ENCODE results near the gene LCORL.

DNA sequence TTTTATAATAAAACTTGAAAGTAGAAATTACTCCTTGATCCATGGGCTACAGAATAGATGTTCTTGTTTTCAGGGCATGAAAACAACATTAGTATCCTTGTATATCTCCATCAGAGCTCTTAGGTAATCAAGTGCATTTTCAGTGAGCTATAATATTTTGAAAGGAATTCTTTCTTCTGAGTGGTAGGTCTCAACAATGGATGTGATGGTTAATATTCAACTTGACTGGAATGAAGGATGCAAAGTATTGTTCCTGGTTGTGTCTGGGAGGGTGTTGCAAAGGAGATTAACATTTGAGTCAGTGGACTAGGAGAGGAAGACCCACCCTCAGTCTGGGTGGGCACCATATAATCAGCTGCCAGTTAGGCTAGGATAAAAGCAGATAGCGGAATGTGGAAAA, 100.1 kb downstream of the LCORL start:
- TF ChIP-seq, protein P1, sequence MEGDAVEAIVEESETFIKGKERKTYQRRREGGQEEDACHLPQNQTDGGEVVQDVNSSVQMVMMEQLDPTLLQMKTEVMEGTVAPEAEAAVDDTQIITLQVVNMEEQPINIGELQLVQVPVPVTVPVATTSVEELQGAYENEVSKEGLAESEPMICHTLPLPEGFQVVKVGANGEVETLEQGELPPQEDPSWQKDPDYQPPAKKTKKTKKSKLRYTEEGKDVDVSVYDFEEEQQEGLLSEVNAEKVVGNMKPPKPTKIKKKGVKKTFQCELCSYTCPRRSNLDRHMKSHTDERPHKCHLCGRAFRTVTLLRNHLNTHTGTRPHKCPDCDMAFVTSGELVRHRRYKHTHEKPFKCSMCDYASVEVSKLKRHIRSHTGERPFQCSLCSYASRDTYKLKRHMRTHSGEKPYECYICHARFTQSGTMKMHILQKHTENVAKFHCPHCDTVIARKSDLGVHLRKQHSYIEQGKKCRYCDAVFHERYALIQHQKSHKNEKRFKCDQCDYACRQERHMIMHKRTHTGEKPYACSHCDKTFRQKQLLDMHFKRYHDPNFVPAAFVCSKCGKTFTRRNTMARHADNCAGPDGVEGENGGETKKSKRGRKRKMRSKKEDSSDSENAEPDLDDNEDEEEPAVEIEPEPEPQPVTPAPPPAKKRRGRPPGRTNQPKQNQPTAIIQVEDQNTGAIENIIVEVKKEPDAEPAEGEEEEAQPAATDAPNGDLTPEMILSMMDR (IDR thresholded peaks at IDR 0.05): no peak
- TF ChIP-seq POLR2A (IDR thresholded peaks at IDR 0.05): no peak

Measured in heart left ventricle (tissue), 13 donors.